Effector memory CD4-positive, alpha-beta T cell (primary cell): ENCODE measurements around the gene PFDN6.

Source experiments
- DNase-seq, 3 donors: peaks; one replicate each; pipeline ENCODE4 v3.0.0-alpha.2; 2020
- H3K27ac ChIP-seq: 2 replicates; pipeline ENCODE4 v1.7.0; 2013; ENCODE audit warnings: mild to moderate bottlenecking, low read length, moderate library complexity; ENCODE audit not compliant: insufficient read depth, poor library complexity, severe bottlenecking
- H3K27me3 ChIP-seq: replicated peaks from 2 replicates; pipeline ENCODE4 v1.7.0; 2013; ENCODE audit warnings: mild to moderate bottlenecking, low read length; ENCODE audit not compliant: insufficient read depth, control insufficient read depth, poor library complexity, severe bottlenecking
- H3K36me3 ChIP-seq: 2 replicates; pipeline ENCODE4 v1.7.0; 2013; ENCODE audit warnings: mild to moderate bottlenecking, low read length, moderate library complexity; ENCODE audit not compliant: control insufficient read depth, insufficient read depth
- H3K4me1 ChIP-seq: 2 replicates; pipeline ENCODE4 v1.7.0; 2013; ENCODE audit warnings: low read length, mild to moderate bottlenecking; ENCODE audit not compliant: control insufficient read depth, insufficient read depth, poor library complexity, severe bottlenecking
- H3K4me3 ChIP-seq: 2 replicates; pipeline ENCODE4 v1.7.0; 2013; ENCODE audit warnings: low read length, low read depth, mild to moderate bottlenecking; ENCODE audit not compliant: insufficient read depth, poor library complexity, severe bottlenecking
- H3K9me3 ChIP-seq: 2 replicates; pipeline ENCODE4 v1.7.0; 2013; ENCODE audit warnings: mild to moderate bottlenecking, low read length, moderate library complexity; ENCODE audit not compliant: control insufficient read depth

The PFDN6 gene

DNA sequence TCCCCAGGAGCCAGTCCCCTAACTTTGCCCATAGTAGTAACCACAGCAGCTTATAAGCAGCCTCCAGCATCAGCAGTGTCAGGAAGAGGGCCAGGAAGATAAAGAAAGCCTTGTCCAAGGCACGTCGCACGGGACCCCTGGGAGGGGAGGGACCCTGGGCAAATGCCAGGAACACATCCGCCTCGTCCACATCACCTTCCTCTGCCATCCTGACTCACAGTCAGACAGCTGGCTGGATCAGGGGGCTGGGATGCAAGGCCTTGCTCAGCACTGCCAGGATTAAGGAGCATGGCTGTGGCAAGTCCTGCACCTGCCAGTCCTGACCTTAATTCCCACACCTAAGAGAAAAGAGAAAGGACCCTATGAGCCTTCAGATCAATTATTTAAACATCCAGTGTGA lies 39.7 kb downstream of the PFDN6 start:
- Histone ChIP-seq H3K9me3 (no peaks in the 10 kb centered on the region), H3K36me3 (no peaks in the 10 kb centered on the region), H3K27me3 (no peaks in the 10 kb centered on the region), H3K27ac (no peak overlapping the region), H3K4me3 (no peak overlapping the region), H3K4me1 (peaks cover under 1% of the 10 kb centered on the region)
- DNase-seq: no peak

DNA sequence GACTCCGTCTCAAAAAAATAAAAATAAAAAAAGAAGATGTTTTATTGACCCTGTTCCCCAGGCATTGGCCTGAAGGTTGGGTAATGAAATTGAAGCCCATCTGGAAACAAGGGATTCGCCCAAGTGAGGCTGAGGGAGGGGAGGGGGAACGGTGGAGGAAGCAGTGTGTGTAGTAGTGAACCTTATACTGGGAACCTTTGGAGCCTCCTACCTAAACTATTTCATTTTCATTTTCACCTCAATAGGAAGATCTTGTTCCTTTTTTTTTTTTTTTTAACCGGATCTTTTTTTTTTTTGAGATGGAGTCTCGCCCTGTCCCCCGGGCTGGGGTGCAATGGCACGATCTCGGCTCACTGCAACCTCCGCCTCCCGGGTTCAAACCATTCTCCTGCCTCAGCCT lies 41.3 kb downstream of the PFDN6 start:
- no peak for DNase-seq
- Histone ChIP-seq H3K36me3 (no peaks in the 10 kb centered on the region), H3K9me3 (no peaks in the 10 kb centered on the region), H3K27me3 (no peaks in the 10 kb centered on the region), H3K4me3 (no peak overlapping the region), H3K4me1 (no peaks in the 10 kb centered on the region), H3K27ac (no peak overlapping the region)

DNA sequence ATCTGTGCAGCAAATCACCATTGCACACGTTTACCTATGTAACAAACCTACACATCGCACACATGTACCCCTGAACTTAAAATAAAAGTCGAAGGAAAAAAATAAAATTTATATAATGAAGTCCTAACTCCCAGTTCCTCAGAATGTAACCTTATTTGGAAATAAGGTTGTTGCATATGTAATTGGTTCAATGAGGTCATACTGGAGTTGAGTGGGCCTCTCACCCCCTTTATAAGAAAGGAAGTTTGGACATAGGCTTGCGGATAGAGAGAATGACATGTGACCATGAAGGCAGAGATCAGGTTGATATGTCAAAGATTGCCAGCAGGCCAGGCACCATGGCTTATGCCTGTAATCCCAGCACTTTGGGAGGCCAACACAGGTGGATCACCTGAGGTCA lies 44.3 kb downstream of the PFDN6 start:
- DNase-seq: no peak
- Histone ChIP-seq H3K4me1 (no peaks in the 10 kb centered on the region), H3K4me3 (no peak overlapping the region), H3K36me3 (no peaks in the 10 kb centered on the region), H3K27me3 (no peaks in the 10 kb centered on the region), H3K27ac (no peak overlapping the region), H3K9me3 (no peaks in the 10 kb centered on the region)

DNA sequence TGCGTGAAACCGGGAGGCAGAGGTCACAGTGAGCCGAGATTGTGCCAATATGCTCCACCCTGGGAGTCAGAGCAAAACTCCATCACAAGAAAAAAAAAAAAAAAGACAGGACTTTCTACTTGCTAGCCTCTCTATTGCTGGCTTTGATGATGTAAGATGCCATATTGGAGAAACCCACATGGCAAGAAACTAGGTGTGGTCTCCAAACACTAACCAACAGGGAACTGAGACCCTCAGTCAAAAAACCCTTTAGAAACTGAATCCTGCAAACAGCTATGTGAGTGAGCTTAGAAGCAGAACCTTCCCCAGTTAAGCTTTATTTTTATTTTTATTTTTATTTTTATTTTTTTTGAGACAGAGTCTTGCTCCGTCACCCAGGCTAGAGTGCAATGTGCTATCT lies 46.5 kb downstream of the PFDN6 start:
- Histone ChIP-seq H3K4me3 (no peak overlapping the region), H3K27me3 (no peaks in the 10 kb centered on the region), H3K9me3 (no peaks in the 10 kb centered on the region), H3K4me1 (no peaks in the 10 kb centered on the region), H3K27ac (no peak overlapping the region), H3K36me3 (no peaks in the 10 kb centered on the region)
- no peak for DNase-seq

DNA sequence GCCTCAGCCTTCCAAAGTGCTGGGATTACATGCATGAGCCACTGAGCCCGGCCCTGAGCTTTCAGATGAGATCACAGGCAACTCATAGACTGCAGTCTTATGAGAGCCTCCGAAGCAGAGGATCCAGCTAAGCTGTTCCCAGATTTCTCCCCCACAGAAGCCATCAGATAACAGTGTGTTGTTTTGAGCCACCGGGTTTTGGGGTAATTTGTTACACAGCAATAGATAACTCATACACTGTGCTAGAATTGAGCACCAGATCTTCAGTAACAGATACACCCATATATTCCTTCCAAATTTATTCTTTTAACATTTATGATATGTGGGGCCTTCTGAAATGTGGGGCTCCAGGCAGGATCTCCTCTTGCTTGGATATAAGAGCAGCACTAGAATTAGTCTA lies 47.1 kb downstream of the PFDN6 start:
- Histone ChIP-seq H3K27ac (no peak overlapping the region), H3K4me1 (no peaks in the 10 kb centered on the region), H3K27me3 (no peaks in the 10 kb centered on the region), H3K9me3 (no peaks in the 10 kb centered on the region), H3K4me3 (no peak overlapping the region), H3K36me3 (no peaks in the 10 kb centered on the region)
- DNase-seq: no peak

DNA sequence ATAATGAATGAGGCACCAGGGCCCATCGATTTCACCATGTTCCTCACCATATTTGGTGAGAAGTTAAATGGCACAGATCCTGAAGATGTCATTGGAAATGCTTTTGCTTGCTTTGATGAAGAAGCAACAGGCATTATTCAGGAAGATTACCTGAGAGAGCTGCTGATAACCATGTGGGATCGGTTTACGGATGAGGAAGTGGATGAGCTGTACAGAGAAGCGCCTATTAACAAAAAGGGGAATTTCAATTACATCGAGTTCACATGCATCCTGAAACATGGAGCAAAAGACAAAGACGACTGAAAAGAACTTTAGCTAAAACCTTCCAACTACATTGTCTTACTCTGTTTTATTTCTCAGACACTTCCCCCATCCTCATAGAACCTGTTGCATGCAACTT lies 49.8 kb downstream of the PFDN6 start:
- H3K4me1 ChIP-seq: peaks cover 11% of the 10 kb centered on the region
- DNase-seq: no peak
- no peaks in the 10 kb centered on the region for H3K9me3 ChIP-seq
- H3K4me3 ChIP-seq: no peak overlapping the region
- no peak overlapping the region for H3K27ac ChIP-seq
- H3K36me3 ChIP-seq: no peaks in the 10 kb centered on the region
- H3K27me3 ChIP-seq: no peaks in the 10 kb centered on the region
